GM19035 (cell line): ENCODE data around the gene SLX4IP.

Experiments
- ATAC-seq: cut with Tn5 transposase; IDR thresholded peaks from one replicate; pipeline ENCODE4 v1.9.1; 2021; ENCODE audit not compliant: unreplicated experiment

SLX4IP gene

DNA sequence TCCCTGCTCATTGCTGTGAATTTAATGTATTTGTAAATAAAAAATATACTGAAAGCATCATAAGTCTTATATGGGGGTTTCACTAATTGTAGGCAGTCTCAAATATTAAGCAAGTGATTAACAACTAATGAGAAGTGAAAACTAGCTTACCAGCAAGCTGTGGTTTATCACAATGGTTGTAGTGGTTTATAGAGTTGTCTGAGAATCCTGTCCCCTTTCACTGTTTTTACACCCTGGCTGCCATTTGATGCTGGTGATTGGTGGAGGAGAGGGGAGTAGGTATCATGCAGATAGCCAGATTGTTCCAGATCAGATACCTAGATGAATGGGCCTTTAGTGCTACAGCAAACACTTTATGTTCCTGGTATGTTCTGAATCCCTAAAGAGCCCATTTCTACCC, 7.1 kb upstream of the SLX4IP start:
- no peak for ATAC-seq

GRCh38 chr20:10429443-10429981, 5.6 kb upstream of the SLX4IP start:
- ATAC-seq: no peak

DNA sequence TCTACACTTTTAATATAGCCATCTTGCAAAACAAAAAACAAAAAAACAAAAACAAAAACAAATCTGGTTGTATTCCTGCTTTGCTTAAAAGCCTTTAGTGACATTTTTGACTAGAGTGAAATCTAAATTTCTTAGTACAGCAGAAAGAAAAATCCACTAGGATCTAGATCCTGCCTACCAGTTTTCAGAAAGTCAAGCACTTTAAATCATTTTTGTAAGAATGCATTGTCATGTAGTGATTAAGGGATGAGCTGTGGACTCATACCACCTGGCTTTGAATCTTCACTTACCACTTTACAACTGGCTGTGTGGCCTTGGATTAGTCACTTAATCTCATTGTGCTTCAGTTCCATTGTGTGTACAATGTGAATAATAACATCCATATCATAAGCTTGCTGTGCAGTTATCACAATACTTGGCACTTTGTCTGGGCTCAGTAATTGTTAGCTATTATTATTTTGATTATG, 5.1 kb upstream of the SLX4IP start:
- ATAC-seq: no peak

- no peak for ATAC-seq
Measured at GRCh38 chr20:10430704-10431103, 4.4 kb upstream of the SLX4IP start.

DNA sequence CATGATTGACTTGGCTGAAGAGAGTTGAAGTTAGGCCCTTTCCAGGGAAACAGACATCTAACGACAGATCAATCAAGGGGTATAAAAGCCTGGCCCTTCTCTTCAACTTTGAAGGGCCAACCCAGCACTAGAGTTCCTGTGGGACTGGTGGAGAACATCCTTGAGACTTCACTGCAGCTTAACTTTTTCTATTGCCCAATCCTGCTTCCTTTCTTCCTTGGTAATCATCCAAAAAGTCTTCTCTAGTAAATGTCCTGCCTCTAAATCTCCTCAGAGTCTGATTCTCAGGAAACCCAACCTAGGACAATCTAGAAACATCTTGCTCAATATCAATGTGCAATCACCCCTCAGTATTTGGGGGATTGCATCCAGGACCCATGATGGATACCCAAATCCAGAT, 3.0 kb upstream of the SLX4IP start:
- no peak for ATAC-seq

GRCh38 chr20:10433014-10433622, 2.0 kb upstream of the SLX4IP start:
- ATAC-seq: no peak

DNA sequence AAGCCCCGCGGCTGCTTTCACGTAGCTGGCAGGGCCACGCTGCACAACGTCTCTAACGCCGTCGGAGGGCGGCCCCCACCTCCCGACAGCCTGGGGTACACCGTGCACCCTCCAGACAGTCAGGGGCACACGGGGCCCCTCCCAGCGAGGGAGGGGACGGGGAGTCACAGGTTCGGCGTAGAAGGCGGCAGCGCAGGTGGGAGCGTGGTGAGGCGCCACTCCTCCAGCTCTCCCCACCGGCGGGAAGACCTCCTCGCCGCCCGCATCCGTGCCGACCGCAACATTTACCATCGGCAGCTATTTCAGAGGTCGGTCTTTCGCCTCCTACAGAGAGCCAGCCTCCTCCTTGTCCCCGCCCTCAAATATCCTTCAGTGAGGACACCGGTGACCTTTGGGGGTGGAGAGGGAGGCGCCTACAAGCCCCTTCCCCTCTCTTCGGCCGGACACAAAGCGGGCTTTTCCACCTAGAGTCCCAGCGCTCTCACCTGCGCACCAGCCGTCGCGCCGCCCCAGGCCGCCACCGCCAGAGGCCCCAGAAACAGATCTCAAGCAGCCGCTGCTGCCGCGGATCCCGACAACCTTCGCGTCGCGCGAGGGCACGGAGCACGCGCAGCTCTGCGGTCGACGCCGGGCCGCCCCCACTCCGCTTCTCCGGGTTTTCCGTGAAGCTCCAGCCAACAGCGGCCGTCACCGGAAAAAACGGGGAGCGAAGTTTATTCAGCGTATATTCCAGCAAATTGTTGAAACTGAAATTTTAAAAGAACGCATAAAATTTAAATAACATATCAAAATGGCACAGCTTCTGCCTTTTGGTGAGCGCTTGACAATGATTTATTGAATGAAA, 1.3 kb upstream of the SLX4IP start, which contains the start of gene MKKS:
Gene MKKS, minus strand, starts transcription at position 600 of the 844 bp plus-strand sequence. CDS start 20,708 bp downstream, outside the sequence.
- peak; percentile 65 for ATAC-seq

DNA sequence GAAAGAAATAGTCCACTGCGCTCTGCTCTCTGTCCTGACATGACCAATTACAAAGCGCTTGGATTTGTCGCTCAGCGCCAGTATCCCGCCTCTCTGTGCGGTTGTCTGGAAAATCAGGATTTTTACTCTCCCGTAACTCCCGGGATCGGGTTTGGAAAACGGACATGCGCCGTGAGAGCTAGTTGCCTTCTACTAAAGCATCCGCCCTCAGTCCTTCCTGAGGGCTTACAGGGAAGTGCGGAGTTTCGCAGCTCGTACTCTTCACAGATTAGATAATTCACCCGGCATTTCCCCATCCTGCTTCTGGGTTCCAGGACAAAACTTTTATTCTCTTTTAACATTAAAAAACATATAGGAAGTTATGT, 656 bp upstream of the SLX4IP start:
- peak; percentile 41 for ATAC-seq

DNA sequence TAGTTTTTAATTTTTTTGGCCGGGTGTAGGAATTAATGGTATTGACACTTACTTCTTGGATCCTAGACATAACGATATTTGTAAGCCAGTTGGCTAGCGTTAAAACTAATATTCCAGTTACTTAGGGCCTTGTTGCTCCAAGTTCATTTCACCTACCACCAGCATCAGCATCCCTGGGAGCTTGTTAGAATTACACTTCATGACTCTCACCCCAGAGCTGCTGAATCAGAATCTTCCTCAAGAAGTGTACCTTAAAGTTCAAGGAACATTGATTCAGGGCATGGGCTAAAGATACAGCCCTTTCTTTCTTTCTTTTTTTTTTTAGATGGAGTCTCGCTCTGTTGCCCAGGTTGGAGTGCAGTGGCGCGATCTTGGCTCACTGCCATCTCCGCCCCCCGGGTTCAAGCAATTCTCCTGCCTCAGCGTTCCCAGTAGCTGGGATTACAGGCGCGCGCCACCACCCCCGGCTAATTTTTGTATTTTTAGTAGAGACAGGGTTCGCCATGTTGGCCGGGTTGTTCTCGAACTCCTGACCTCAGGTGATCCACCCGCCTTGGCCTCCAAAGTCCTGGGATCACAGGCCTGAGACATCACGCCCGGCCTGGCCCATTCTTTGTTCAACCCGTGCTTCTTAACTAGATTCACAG, 1.1 kb downstream of the SLX4IP start:
- ATAC-seq: no peak

DNA sequence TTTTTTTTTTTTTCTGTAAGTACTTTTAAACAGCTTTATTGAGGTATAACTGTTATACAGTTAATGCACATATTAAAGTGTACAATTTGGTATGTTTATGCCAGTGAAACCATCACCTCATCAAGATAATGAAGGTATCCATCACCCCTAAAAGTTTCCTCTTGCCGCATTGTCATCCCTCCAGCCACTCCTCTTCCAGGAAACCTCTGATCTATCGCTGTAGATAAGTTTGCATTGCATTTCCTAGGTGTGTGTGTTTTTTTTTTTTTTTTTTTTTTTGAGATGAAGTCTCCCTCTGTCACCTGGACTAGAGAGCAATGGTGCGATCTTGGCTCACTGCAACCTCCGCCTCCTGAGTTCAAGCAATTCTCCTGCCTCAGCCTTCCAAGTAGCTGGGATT, 3.1 kb downstream of the SLX4IP start:
- no peak for ATAC-seq

GRCh38 chr20:10443936-10444335, 8.8 kb downstream of the SLX4IP start:
- no peak for ATAC-seq

DNA sequence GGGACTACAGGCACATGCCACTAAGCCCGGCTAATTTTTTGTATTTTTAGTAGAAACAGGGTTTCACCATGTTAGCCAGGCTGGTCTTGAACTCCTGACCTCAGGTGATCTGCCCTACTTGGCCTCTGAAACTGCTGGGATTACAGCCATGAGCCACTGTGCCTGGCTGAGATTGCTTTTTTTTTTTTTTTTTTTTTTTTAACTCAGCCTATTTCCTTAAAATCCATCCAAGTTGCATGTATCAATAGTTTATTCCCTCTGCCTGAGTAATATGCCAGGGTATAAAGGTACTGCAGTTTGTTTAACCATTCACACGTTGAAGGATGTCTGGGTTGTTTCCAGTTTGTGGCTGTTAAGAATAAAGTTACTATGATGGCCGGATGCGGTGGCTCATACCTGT, 10.7 kb downstream of the SLX4IP start:
- no peak for ATAC-seq

DNA sequence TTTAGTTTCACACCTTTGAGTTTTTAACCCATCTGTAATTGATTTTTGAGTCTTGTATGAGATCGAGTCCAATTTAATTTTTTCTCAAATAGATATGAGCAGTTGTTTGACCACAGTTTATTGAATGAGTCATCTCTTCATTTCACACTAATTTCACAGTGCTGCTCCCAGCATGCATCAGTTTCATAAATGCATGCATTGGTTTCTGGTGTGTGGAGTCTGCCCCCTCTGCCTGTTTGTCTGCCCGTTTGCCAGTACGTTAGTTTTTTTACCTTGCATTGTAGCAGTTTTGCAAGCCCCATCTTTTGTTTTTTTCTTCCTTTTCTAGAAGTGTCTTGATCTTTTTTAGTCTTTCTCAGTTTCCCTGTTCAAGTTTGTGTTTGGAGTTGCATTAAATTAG, 11.9 kb downstream of the SLX4IP start:
- ATAC-seq: peak; percentile 98

- no peak for ATAC-seq
Measured at GRCh38 chr20:10448270-10449156, 13.4 kb downstream of the SLX4IP start.

DNA sequence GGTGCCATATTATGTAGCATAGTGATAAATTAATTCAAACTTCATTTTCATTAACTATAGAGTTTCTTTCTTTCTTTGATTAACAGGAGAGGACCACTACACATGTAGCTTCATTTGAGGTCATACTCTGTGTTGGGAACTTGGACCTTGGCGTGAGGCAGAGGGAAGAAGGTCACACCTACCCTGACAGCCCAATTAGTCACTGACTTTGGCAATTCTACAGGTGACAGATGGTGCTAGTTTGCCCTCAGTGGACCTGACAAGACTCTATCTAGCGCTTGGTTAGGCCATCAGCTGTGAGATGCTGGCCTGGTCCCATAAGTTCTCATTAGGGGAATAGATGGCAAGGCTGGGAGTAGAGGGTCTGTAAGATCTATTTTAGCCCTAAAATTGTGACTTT, 14.2 kb downstream of the SLX4IP start:
- no peak for ATAC-seq

GRCh38 chr20:10453241-10453640, 18.1 kb downstream of the SLX4IP start:
- peak; percentile 76 for ATAC-seq

DNA sequence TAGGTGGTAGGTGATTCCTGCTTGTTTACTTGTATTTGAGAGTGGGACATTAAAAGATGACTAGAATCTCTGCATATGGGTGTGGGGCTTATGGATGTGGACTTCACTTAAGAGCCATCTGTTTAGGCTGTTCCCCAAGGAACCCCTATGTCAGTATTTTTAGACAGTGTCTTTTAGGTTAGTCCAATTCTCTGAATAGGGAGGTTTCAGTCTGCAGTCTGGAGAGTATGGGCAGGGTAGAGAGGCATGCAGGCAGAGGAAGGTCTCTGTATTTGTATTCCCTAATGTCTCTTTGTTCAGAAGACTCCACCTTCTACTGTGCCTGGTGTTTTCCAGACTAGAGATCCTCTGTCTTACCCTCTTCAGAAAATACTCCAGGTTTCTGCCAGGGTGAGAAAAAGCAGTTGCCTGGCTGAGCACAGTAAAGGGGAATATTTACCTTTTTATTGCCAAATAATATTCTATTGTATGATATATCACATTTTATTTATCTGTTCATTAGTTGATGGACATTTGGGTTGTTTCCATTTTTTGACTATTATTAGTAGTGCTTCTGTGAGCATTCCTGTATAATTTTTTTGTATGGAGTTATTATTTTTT, 19.1 kb downstream of the SLX4IP start:
- ATAC-seq: no peak

DNA sequence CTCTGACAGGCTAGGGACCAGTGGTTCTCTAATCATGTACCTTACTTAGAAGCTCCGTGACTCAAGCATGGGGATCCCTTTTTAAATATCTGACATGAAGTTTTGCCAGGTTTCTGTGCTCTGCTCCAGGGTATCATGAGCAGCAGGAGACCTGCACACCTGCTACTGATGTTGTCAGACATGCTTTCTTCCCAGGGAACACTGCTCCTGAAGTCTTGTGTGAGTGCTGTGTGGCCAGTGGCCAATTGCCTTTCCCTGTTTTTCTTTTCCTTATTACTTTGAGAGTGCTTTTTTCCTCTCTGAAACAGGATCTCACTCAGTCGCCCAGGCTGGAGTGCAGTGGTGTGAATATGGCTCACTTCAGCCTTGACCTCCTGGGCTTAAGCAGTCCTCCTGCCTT, 26.4 kb downstream of the SLX4IP start:
- no peak for ATAC-seq

DNA sequence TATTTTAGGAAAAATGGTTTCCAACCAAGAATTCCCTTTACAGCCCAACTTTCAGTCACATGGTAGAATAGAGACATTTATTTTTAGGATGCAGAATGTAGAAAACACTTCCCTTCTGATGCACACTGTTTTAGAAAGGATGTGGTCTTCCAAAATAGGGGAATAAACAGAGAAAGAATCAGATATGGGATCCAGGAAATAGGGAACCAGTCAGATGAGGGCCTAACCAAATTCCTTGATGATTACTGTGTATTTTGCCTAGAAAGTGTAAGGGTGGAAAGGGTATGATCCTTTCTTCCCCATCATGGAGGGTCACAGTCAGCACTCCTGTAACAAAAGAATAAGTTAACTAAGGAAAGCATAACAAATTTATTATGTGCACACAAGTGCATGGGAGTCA, 27.4 kb downstream of the SLX4IP start:
- ATAC-seq: no peak

DNA sequence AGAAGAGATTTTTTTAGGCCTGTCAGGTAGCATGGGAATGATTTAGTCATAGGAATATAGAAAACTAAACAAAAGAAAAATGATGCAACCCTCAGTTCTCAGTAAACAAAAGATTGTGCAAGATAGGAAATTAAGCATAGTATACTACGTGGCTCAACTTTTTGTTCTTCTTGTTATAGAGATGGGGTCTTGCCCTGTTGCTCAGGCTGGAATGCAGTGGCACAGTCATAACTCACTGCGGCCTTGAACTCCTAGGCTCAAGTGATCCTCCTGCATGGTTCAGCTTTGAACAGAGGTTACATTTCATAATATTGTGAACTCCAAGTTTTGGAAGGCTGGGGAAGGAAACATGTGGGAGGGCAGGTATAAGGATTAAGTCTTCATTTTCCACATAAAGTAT, 28.5 kb downstream of the SLX4IP start:
- ATAC-seq: no peak
